AG04449 (cell line): ENCODE results near the gene ARPP19.
"Not testable (repeated sequence)": the region's sequence is repeated elsewhere in the genome, so short reads cannot be mapped to it uniquely, and the experiment has no call there.

Experiments
- CTCF ChIA-PET: fragments of 350-600 bp; formaldehyde crosslinking; extraction: SDS; loops from one replicate; lab custom pipeline; 2021; ENCODE audit warnings: antibody characterized with exemption; lab: Yijun Ruan, JAX
- POLR2A ChIA-PET: fragments of 400-600, 350-600 bp; formaldehyde crosslinking; extraction: SDS; loops from one replicate; lab custom pipeline; 2020; ENCODE audit warnings: antibody characterized with exemption, inconsistent platforms; lab: Yijun Ruan, JAX
- DNase-seq: peaks from one replicate; pipeline ENCODE4 v3.0.0-alpha.2; 2010; ENCODE audit warnings: low read depth, low spot score
- H3K4me3 ChIP-seq: 2 replicates; pipeline ENCODE4 v1.5.1; 2011; ENCODE audit warnings: low read depth, mild to moderate bottlenecking, control low read depth, low read length
- CTCF ChIP-seq: IDR thresholded peaks from one replicate; pipeline ENCODE4 v1.5.1; 2011; ENCODE audit warnings: mild to moderate bottlenecking, moderate library complexity, low read length, control low read depth, inconsistent platforms; ENCODE audit not compliant: insufficient read depth; ENCODE audit errors: missing control alignments

Gene ARPP19

GRCh38 chr15:52552303-52552702 lies 16.5 kb downstream of the ARPP19 start:
- ChIA-PET POLR2A (interaction anchor here (0.6 kb wide), 1 partner anchor 135 kb away, joined by 3 read pairs; no protein-coding TSS in a partner anchor), CTCF (interaction anchor here (0.9 to 1.2 kb wide), 2 partner anchors 11 to 172 kb away, joined by 3 to 4 read pairs; no protein-coding TSS in a partner anchor)
- H3K4me3 ChIP-seq: no peak overlapping the region
- DNase-seq: no peak
- no peak for TF ChIP-seq CTCF

- POLR2A ChIA-PET: interaction anchor here (0.6 kb wide), 1 partner anchor 134 kb away, joined by 3 read pairs; no protein-coding TSS in a partner anchor
- no peak overlapping the region for H3K4me3 ChIP-seq
- TF ChIP-seq CTCF: no peak
- CTCF ChIA-PET: interaction anchor here (1.2 kb wide), 1 partner anchor 11 kb away, joined by 4 read pairs; no protein-coding TSS in a partner anchor
- DNase-seq: no peak
These were observed 17.1 kb downstream of the ARPP19 start for GRCh38 chr15:52551762-52552161.

- POLR2A ChIA-PET, H3K4me3 ChIP-seq, DNase-seq: not testable (repeated sequence)
- CTCF ChIA-PET: interaction anchor here (1.2 to 1.3 kb wide), 2 partner anchors 12 to 13 kb away, joined by 4 to 6 read pairs; no protein-coding TSS in a partner anchor
These were observed 17.6 kb downstream of the ARPP19 start for GRCh38 chr15:52551186-52551585.

GRCh38 chr15:52546031-52546751 lies 22.6 kb downstream of the ARPP19 start:
- H3K4me3 ChIP-seq: no peak overlapping the region
- ChIA-PET CTCF (no interaction called here), POLR2A (no interaction called here)
- no peak for DNase-seq
- TF ChIP-seq CTCF: no peak

- H3K4me3 ChIP-seq: no peak overlapping the region
- ChIA-PET POLR2A (no interaction called here), CTCF (no interaction called here)
- DNase-seq: no peak
- no peak for TF ChIP-seq CTCF
These were observed 28.3 kb downstream of the ARPP19 start for GRCh38 chr15:52540374-52541012.

- no peak for DNase-seq
- H3K4me3 ChIP-seq: no peak overlapping the region
- no peak for TF ChIP-seq CTCF
- ChIA-PET CTCF (interaction anchor here (1.1 kb wide), 1 partner anchor 198 kb away, joined by 3 read pairs; no protein-coding TSS in a partner anchor), POLR2A (no interaction called here)
These were observed 31.4 kb downstream of the ARPP19 start for GRCh38 chr15:52537459-52537858.
